PC-3 (cell line): ENCODE data around the gene POP5.

ENCODE experiments used
- EZH2phosphoT487 ChIP-seq: fragments of 300-600 bp; sonication (generic); IDR thresholded peaks from 2 replicates; pipeline ENCODE4 v1.6.1; 2018; ENCODE audit warnings: mild to moderate bottlenecking, antibody characterized with exemption, low read length, borderline replicate concordance
- TF ChIP-seq, protein P1 (sequence below): fragments of 300-600 bp; sonication (generic); conservative IDR thresholded peaks from 2 replicates; pipeline ENCODE4 v1.5.1; 2017; ENCODE audit warnings: antibody characterized with exemption, low read depth, mild to moderate bottlenecking, low read length

DNA sequence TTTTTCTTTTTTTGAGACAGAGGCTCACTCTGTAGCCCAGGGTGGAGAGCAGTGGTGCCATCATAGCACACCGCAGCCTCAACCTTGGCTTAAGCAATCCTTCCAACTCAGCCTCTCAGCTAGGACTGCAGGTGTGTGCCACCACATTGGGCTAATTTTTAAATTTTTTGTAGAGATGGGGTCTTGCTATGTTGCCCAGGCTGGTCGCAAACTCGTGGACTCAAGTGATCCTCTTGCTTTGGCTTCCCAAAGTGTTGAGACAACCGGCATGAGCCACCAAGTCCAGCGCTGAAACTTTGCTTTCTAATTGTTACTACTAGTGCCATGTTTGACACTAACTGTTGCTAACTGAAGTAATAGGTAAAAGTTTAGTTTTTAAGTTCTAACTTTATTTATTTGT lies 39.0 kb downstream of the POP5 start:
- TF ChIP-seq, protein P1, sequence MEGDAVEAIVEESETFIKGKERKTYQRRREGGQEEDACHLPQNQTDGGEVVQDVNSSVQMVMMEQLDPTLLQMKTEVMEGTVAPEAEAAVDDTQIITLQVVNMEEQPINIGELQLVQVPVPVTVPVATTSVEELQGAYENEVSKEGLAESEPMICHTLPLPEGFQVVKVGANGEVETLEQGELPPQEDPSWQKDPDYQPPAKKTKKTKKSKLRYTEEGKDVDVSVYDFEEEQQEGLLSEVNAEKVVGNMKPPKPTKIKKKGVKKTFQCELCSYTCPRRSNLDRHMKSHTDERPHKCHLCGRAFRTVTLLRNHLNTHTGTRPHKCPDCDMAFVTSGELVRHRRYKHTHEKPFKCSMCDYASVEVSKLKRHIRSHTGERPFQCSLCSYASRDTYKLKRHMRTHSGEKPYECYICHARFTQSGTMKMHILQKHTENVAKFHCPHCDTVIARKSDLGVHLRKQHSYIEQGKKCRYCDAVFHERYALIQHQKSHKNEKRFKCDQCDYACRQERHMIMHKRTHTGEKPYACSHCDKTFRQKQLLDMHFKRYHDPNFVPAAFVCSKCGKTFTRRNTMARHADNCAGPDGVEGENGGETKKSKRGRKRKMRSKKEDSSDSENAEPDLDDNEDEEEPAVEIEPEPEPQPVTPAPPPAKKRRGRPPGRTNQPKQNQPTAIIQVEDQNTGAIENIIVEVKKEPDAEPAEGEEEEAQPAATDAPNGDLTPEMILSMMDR: no peak
- TF ChIP-seq EZH2phosphoT487: no peak
